ENCODE measurements around the gene DPM2.

DPM2 gene

DNA sequence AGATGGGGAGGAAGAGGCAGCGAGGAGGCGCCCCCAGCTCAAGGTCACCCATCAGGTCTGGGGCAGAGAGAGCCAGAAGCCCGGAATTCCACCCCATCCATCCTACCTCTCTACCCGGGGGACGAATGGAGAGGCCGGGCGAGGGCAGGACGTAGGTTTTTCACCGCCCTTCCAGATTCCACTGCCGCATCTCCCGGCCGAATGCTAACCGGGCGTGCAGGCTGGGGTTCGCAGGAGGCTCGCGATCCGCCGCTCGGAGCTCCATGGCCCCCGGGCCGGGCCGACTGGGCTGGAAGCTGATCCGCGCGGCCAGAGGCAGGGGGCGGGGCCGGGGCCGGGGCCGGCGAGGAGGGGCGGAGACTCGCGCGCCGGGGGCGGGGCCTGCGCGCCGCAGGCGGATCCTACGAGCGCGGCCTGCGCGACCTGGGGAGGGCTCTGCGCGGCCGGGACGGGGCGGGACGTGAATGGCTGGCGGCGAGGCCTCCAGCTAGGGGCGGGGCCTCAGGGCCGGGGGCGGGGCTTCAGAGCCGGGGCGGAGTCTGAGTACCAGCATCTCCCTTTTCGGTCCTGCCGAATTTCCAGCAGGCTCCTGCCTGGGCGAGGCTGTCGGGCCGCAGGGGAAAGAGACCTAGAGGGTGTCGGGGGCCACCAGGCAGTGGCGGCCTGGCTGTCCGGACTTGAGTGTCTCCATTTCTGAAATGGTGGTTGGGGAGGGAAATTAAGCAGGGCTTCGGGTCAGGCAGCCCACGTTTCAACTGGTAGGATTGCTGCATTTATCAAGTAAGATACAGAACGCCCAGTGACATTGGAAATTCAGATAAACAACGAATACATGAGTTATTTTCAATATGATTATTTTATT, 20.7 kb downstream of the DPM2 start, which contains the start of gene ST6GALNAC4:
Gene ST6GALNAC4 (minus strand): TSS at position 322 of the 862 bp plus-strand sequence. CDS start 622 bp downstream, outside the sequence.
- DNase-seq, result peak; percentile 90

DNA sequence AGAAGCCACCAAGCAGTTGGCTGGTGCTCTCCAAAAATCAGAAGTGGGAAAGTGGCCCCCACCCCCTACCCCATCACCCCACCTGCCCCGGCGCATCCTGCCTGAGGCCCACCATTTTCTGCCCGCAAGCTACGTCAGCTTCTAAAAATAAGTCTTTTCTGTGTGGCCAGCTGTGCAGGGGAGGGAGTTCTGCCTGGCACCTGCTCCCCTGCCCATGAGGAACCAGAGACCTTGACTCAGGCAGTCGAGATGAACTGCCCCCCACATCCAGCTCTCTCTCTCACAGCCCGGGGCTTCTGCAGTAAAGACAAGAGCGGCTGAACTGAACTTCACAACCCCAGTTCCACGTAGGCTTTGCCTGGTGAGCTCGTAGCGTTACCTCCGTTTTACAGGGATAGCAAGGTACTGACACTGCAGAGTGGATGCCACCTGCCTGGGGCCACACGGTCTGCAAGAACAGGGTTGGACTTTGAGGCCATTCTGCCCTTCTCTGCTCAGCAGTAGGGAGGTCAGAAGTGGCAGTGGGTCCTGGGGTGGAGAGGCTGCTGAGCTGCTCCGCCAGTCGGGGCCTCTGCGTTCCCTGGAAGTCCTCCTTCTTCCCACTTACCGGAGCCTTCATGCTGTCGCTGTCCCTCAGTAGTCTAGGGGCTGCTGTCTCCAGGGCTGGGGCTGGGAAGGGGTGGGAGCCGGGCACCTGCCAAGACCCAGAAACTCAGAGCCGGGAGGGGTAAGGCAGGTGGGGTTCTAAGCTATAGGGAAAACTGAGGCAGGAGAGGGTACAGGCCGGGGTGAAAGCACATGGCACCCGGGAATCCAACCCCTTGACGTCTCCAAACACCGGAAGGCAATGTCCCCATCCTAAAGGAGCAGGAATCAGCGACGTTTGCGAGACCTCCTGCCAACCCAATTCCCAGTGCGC, 21.6 kb downstream of the DPM2 start:
- DNase-seq, result no peak

DNA sequence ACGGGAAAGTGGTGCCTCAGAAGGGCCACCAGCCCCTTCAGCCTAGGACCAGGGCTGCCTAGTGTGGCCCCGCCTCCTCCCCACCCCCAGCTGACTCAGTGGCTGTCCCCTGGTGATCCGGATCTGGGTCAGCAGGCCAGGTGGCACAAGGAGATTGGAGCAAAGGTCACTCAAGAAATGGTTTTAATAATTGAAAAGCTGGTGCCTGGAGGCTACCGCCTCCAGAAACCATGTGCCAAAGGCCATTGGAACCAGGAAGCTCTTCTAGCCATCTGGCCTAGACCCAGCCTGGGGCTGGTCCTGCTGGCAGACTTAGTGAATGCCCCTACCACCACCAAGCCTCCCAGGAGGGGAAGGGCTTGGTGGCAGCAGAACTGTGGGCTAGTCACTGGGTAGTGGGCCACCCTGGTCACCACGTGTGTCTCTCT, 22.3 kb downstream of the DPM2 start:
- no peak for DNase-seq

DNA sequence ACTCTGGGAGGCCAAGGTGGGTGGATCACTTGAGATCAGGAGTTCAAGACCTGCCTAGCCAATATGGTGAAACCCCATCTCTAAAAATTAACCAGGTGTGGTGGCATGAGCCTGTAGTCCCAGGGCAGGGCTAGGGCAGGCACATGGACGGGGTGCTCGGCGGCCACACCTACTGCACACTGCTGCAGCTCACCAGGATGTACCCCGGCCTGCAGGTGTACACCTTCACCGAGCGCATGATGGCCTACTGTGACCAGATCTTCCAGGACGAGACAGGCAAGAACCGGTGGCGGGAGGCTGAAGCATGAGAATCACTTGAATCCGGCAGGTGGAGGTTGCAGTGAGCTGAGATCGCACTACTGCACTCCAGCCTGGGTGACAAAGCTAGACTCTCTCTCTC, 24.0 kb downstream of the DPM2 start:
- no peak for DNase-seq

DNA sequence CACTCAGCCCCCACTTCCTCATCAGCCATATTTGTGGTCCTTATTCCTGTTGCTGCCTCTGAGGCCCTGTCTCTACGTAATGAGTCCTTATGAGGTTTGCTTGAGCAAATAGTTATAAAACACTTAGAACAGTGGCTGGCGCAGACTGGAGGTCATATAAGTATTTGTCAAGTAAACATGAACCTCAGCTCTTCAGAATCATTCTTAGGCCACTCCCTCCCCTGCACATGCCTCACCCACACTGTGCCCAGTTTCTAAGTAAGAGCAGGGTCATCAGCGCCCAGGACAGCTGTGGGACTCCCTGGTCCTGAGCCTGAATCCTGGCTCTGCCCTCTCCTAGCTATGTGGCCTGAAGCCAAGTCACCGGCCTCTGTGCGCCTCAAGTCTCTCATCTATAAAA, 24.8 kb downstream of the DPM2 start:
- DNase-seq, result no peak

DNA sequence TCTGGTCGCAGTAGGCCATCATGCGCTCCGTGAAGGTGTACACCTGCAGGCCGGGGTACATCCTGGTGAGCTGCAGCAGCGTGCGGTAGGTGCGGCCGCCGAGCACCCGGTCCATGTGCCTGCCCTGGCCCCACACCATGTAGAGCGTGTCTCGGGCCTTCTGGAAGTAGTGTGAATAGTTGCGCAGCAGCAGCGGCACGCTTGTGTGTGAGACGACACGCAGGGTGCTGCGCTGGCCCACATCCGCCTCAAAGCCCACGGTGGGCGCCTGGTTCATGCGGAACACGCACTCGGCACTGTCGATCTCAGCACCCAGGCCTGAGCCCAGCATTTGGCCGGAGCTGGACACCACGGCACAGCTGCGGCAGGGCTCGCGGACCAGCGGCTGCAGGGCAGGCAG, 25.4 kb downstream of the DPM2 start:
- DNase-seq, result no peak

DNA sequence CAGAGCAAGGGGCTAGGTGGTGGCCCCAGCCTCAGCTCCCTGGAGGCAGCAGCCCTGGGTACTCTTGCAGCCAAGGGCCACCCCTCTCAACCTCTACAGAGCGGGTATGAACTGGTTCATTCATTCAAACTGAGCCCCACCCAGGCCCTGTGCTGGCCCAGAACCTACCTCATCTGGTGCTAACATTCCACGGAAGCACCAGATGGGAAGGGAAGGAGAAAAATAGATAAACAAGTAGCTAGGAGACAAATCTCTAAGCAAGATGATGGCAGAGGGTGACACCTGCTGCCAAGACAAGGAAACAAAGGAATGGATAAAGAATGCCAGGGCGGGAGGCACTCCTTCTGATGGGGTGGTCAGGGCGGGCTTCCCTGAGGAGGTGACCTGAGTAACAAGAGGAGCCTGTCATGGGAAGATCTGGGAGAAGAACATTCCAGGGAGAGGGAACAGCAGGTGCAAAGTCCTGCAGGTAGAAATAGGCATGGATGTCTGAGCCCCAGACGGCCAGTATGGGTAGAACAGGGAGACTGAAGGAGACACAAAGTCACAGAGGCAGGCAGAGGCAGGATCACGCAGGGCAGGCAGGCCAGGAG, 26.9 kb downstream of the DPM2 start:
- DNase-seq, result no peak

DNA sequence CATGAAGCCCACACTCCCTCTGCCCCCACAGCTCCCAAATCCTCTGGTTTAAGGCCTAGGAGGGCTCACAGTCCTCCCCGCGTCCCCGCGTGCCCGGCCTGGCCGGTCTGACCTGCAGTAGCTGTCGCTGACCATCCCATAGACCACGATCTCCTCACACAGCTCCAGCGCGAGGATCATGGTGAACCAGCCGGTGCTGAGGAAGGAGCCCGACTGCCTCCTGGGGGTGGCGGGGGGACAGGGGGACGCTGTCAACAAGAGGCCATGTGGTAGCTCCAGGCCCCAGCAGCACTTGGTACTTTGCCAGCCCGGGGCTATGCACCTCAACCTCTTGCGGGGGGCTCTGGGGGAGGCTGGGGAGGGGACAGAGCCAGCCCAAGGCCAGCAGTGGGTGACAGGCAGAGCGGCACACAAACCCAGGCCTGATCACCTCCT, 27.8 kb downstream of the DPM2 start:
- DNase-seq, result no peak

DNA sequence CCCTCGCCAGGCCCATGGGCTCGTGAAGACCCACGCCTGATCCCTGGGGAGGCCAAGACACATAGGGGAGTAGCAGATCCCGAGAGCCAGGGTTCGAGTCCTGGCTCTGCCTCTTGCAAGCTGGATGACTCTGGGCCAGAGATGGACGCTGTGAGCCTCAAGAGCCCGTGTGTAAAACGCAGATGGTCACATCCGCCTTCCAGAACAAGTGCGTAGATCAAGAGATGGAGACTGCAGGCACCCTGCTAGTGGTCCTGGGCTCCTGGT, 29.1 kb downstream of the DPM2 start:
- no peak for DNase-seq

DNA sequence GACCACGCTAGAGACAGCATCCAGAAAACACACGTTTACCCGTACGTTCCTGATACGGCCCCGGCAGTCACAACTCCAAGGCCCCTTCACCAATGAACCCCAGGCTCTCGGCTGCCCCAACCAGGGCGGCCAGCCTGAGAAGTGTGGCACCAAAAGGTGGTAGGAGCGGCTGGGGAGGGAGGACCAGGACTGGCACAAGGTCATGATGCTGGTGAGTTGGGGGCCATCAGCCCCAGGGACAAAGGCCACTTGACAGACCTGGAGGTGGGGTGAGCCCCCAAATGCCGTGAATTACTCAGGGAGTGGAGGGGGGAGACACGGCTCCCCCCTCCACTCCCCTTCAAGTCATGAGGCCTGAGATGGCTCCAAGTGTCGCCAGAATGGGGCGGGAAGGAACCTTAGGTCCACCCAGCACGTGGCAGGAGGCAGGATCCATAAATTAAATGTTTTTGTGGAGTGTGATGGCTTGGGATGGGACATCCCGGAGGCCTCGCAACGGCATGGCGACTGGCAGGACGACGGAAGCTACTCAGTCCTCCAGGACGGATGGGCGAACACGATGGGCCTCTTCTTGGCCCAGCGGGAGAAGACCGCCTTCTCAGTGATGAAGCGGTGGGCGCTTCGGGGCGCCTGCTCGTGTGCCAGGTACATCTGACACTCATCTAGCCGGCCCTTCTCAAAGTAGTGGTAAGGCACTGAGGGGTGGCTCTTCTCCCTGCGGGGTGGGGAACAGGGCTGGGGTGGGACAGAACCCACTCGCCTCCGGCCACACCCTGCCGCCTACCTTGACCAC, 29.6 kb downstream of the DPM2 start:
- no peak for DNase-seq

DNA sequence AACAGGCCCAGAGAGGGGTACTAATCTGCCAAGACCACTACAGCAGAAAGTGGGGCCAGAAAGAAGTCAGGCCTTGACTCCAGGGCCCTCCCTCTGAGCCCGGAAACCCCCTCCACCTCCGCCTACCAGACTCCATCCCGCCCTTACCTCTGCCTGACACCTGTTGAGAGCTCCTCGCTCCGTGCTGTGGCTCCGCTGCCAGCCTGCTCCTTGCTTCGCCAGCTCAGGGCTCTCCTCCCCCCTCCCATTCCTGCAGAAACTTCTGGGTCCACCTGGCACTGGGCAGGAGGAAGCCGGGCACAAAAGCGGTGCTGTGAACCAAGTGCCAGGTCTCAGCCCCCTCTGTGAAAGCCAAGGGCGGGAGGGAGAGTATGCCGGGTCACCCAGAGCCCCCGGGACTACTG, 31.9 kb downstream of the DPM2 start:
- no peak for DNase-seq

DNA sequence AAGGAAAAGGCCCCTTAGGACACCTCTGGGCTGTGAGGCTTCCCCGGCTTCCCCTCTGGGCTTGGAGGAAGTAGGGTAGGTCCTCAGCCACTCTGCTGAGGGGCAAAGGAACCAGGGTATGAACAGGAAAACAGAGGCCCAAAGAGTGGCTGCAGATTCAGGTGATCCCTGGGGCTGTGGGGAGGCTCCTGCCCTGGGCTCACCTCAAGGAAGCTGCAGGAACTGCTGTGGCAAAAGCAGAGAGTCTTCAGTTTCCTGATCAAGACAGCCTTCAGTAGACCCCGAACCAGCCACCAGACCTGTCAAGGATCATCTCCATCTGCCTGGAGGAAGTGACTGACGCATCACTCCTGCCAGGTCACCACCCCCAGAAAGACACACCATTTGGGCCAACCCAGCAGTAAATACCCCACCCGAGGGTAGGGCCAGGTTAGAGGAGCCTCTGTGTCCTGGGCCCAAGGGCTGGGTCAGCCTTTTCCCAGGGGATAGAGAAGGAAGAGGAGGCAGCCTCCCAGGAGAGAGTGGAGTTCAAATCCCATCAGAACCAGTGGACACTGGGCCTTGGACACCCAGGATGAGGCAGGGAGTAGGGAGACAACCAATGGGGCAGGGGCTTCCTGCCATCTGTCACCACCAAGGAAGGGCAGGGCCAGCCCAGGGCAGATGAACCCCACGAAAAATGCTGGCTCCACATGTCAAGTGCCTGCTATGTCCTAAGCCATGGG, 32.5 kb downstream of the DPM2 start:
- no peak for DNase-seq

DNA sequence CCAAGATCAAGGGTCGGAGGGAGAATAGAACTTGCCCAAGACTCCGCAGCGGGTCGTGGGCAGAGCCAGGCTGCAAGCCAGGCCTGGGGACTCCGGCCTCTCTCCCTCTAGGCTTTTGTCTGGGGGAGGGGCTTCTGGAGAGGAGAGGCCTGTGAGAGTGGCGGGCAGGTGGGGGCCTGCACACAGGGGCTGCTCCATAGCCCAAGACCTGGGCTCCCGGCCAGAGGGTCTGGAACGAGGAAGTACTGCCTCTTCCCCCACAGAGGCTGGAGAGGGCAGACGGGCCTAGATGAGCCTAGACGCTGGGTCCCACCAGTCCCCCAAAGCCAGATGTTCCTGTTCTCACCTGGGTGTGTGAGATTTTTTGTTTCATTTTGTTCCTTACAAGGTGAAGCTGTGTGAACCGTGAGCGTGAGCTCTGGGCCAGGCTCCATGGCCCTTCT, 33.1 kb downstream of the DPM2 start:
- DNase-seq, result no peak

DNA sequence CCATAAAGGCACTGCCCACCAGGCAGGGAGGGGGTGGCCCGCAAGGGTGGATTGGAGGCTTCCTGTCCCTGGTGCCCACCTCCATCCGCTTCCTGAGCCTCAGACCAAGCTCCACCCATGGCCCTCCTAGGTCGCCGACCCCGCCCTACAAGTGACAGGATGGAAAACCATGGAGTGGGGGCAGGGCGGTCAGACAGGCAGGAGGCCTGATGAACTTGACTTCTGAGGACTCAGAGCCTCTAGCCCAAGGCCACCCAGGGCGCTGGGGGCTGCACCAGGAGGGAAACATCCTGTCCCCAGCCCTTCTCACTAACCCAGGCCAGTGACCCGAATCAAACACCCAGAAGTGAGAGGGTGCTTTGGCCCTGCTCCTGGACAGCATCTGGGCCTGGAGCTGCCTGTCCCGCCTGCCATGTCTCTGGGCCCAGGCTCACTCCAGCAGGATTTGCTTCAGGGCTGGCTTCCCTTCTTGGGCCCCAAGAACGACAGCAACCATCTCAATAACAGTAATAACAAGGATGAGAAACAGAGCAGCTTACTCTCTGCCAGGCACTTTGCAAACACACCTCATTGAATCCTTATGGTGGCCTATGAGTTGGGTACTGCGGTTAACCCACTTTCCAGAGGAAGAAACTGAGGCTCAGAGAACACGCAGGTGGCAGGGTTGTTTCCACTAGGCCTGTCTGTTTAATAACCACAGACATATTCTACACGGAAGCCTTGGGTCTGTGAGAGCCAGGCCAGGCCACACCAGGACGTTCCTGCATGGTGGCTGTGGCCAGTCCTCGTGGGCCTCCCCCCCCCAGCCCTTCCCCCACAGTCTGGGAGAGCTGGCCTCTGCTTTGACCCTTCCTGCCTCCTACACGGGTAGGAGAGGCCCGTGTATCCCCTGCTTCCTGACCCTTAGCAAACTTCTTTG, 33.8 kb downstream of the DPM2 start:
- no peak for DNase-seq

DNA sequence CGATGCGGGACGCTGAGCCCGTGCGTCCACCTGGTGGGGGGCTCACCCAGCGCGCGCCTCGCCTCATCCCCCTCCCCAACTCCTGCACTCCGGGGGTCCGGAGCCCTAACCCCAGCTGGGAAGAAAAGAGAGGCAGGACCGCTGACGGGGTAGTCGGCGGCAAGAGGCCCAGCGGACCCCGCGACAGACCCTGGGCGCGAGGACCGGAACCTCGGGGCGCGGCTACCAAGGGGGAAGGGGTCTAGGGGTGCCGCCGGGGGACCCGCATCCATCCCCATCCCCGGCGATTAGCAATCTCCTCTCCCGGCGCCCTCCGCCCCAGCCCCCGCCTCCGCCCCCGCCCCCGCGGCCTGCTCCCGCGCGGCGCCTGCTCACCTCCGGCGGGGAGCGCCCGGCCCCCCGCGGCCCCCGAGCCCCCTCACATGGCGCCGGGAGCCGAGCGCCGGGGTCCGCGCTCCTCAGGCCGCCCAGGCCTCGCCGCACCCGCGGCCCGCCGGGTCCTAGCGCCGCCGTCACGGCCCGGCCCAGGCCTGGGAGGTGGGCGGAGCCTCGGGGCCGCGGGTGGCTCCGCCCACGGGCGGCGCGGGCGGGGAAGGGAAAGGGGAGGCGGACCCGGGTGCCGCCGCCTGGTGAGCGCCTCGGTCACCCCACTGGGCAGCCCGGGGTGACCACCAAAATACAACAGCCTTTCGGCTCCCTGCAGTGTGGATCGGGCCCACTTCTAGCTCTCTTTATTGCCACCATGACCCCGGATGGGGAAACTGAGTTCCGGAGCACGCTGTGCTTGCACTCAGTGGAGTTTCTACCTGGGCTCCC, 38.3 kb downstream of the DPM2 start, which contains the start of gene ST6GALNAC6:
Gene ST6GALNAC6 (minus strand): TSS at position 476 of the 816 bp plus-strand sequence. CDS start 1,622 bp downstream, outside the sequence.
- peak; percentile 74 for DNase-seq

DNA sequence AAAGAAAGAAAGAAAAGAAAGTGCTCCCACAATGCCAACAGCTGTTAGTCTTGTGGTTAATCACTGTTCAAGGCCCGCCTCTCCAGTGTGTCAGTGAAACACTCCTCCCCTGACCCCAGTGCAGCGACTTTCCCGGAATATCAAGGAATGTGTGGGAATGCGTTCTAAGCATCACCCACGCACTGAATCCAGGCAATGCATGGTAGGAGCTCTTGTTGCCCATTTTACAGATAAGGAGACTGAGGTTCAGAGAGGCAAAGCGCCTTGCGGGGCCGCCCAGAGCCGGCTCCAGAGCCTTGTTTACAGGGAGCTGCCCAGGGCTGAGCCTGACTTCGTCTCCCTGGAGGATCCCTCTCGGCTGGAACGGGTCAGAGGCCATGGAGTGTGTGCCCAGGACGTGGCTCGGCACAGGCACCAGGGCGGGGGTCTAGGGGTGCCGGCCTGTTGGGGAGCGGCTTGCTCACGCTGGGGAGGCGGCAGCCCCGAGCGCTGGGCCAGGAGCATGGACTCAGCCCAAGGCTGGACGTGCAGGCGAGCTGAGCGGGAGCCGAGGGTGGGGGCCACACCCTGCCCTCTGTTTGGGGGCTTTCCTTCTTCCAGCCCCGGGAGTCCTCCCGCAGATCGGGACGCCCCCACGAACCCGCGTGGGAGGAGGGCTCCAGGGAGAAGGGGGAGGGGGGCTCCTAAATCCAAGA, 39.1 kb downstream of the DPM2 start:
- peak; percentile 82 for DNase-seq

DNA sequence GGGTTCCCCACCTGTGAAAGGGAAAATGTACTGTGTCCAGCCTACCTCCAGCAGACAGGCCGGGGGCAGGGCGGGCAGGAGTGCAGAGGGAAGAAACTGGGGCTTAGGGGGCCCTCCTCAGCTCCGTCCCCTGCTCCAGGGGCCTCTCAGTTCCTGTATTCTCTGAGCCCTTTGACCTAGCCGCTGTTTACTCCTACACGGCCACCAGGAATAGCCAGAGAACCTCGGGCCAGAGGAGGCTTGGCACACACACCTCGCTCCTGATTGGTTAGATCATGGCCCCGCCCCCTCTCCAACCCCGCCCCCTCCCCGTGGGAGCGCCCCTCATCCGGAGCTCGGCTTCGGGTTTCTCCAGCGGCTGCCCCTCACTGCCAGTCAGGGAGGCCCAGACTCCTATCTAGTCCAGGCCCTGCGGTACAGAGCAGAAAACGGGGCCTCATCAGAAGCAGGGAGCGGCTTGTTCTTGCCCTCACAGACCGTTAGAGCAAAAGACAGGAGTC, 40.4 kb downstream of the DPM2 start:
- DNase-seq, result peak; percentile 53

DNA sequence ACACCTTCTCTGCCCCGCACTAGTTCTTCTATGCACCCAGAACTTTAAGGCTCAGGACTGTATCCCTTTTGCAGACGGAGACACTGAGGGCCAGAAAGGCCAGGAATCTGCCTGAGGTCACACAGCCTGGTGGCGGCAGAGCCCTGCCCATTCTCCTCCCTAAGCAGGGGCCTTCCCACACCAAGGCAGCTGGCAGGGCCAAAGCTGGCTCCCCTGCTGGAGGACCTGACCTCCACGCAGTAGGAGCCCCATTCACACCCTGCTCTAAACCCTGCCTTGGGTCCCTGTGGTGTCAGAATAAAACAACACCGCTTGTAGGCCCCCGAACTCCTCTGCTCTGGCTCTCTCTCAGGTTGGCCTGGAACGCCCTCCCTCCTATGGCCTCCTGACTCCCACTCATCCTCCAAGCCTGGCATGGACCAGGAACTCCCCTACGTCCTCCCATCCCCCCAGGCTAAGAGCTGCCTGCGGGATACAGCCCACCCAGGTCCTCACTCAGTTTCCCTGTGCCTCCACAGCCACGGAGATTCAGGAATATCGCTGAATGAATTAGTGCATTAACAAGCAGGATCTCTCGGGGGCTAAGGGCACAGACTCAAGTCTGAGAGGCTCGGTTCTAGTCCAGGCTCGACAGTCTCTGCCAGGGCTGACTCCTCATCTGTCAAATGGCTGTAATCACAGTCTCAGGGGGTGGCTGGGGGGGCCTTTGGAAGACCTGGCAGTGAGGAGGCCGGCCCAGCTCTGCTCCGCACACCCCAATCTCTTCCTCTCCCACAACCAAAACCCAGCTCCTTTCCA, 41.1 kb downstream of the DPM2 start:
- no peak for DNase-seq
